GM18907 (cell line): ENCODE data around the gene HELZ.
"Not testable (repeated sequence)": the region's sequence is repeated elsewhere in the genome, so short reads cannot be mapped to it uniquely, and the experiment has no call there.

Experiments
- ATAC-seq: cut with Tn5 transposase; IDR thresholded peaks from one replicate; pipeline ENCODE4 v1.9.1; 2021; ENCODE audit warnings: mild to moderate bottlenecking, moderate library complexity; ENCODE audit not compliant: unreplicated experiment

The HELZ gene

DNA sequence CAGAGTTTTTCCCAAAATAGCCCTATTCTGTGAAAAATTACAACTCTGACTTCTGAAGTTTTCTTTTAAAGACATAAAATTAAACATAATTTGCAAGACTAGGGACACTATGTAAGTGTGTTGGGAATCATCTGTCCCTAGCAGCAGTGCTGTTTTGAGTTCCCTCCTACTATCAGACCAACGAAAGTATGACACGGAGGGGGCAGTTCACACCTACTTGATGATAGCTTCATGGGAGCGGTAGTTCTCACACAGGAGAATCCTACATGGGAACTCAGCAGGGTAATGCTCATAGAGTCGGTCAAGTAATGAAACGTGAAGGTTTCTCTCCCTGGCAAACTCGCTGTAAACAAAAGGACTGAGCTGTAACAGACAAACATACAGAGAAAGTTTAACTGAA is 96.6 kb downstream of the HELZ start:
- no peak for ATAC-seq

DNA sequence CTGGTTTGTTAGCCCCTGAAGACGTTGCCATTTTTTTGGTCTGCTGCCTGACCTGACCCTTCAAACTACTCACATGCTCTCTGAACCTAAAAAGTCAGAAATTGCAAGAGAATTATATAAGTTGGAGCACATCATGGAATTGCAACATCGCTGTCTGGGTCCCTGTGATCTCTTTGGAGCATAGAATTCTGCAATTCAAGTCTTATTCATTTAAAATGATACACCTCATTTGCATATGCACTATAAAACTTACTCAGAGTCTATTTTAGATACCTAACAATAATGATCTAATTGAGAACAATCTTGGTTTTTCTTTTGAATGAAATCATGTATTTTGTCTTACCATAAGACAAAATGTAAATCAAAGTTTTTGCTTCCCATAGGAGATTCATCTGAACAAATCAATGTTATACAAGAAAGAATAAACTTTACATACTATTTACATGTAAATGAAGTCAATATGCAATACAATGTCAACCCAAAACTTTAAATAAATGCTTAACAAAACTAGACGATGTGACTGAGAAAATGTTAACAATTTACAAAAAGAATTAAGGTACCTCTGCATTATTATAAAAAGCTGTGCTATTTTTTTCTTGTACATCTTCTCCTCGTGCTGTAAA is 99.7 kb downstream of the HELZ start:
- ATAC-seq: no peak

DNA sequence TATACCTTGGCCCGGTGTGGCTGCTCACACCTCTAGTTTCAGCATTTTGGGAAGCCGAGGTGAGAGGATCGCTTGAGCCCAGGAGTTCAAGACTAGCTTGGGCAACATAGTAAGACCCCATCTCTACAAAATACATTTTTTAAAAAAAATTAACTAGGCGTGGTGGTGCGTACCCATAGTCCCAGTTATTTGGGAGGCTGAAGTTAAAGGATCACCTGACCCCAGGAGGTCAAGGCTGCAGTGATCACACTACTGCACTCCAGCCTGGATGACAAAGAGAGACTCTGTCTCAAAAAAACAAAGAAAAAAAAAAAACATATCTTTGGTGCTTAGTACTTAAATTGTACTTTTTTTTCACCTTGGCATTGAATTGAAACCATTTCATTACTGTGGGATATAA is 101.7 kb downstream of the HELZ start:
- ATAC-seq: no peak

DNA sequence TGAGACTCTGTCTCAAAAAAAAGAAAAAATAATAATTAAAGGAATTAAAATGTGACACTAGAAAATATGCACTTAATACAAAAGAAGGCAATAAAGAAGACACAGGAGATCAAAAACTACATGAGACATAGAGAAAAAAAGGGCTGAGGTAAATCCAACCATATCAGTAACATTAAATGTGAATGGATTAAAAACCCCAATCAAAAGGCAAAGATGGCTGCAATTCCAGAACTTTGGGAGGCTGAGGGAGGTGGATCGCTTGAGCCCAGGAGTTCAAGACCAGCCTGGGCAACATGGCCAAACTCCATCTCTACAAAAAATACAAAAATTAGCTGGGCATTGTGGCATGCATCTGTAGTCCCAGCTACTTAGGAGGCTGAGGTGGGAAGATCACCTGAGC is 103.0 kb downstream of the HELZ start:
- ATAC-seq: not testable (repeated sequence)

DNA sequence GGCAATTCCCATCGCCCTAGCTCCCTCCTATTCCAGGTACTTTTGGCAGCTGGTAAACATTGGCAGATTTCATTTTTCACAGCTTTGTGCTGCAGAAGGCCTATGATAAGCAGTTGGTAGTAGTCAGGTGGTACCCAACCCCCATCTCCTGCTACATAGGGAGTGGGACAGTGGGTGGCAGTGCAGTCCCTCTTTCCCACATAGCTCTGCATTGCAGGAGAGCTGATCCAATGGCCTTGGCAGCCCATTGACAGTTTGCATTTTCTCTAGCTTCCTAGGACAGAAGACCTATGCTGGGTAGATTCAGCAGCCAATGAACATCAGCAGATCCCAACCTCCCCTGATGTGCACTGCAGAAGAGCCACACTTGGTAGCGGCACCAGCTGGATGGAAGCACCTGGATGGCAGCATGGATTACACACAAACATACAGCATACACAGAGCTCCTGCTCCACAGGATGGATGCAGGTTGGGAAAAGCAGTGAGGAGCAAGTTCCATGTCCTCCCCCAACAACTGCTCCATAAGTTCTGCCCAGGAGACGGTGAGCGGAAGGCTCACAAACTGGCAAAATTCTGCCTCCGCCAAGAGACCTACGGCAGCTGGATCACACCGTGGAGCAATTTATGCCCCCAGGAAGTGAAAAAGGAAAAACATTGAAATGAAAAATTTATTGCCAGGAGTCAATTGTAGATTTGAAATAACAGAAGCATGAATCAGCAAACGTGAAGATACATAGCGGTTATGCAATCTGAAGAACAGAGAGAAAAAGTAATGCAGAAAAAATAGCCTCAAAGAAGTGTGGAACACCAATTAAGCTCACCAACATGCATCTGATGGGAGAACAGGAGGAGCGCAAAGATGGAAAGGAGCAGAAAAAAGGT is 105.0 kb downstream of the HELZ start:
- no peak for ATAC-seq

DNA sequence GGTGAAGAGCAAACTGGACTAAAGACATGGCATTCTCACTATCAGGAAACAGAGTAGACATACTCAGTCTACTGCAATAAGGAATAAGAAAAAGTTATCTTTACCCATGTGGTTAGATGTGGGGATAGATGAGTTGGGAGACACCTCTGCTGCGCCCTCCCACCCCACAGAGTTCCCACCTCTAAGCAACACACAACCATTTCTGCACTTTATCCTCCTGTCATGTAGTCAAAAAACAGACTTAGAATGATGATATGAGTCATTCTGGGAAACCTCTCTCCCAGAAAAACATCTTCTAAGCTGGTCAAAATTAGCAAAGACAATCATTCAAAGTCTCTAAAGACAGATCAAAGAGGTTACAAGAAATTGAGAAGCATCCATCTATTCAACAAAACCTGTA is 105.7 kb downstream of the HELZ start:
- no peak for ATAC-seq

DNA sequence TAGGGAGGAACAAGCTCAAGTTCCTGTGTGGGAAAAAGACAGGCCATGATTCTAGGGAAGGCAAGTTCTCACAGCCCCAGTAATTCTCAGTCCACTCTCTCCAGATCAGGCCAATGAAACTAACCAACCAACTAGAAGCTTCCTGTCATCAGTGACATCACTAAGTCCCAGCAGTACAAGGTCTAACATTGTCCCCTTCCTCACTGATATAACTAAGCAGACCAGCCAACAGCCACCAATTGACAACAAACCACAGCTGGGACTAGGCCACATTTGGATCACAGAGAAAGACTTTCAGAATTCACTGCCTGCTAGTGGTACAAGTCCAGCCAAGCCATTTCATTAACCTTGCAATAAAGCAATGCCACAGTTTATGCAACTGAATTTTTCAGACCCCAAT is 106.6 kb downstream of the HELZ start:
- no peak for ATAC-seq

DNA sequence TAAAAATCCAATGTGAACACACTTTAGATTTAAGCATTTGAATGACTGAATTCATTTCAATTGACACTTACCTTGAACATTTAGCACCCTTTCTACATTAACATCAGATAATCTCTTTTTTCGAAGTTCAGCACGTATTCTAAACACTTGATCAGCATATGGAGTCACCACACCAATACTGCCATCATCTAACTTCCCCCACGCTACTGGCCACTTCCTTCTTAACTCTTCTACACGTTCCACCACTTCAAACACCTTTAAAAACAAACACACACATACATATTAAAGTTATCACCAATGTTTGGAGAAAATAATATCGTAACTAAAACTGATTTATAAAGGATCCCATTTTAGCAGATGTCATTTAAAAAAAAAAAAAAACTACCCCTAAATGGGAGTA is 107.1 kb downstream of the HELZ start:
- ATAC-seq: no peak

DNA sequence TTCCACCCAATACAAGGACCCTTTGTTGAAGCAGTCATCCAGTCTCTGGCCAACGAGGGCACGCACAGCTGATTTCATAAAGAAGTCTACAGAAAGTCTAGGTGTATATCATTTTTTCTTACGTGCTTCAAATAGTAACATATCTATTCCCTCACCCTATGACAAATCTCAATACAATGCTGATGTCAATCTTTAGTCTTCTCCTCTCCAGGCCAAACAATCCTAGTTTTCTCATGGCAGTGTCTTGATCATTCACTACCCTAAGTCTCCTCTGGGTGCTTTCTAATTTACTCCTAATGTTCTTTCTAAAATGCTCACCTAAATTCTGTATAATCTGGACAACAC is 108.0 kb downstream of the HELZ start:
- no peak for ATAC-seq

DNA sequence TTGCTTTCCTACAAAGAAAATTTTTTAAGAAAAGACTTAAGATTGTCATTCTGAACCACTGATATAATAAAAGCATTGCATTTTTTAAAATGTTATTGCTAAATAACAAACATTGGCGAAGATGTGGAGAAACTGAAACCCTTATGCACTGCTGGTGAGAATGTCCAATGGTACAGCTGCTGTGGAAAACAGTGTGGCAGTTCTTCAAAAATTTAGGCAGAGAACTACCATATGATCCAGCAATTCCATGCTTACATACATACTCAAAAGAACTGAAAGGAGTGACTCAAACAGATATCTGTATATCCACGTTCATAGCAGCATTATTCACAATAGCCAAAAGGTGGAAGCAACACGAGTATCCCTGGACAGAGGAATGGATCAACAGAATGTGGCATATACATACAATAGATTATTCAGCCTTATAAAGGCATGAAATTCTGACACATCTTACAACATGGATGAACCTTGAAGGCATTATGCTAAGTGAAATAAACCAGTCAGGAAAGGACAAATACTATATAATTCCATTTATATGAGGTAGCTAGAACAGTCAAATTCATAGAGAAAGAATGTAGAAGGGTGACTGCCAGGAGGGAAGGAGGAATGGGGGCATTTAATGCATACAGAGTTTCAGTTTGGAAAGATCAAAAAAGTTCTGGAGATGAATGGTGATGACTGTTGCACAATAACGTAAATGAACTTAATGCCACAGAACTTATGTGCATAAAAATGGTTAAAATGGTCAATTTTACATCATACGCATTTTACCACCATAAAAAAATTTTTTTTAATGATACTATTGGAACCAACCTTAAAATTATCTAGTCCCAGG is 108.6 kb downstream of the HELZ start:
- ATAC-seq: no peak

DNA sequence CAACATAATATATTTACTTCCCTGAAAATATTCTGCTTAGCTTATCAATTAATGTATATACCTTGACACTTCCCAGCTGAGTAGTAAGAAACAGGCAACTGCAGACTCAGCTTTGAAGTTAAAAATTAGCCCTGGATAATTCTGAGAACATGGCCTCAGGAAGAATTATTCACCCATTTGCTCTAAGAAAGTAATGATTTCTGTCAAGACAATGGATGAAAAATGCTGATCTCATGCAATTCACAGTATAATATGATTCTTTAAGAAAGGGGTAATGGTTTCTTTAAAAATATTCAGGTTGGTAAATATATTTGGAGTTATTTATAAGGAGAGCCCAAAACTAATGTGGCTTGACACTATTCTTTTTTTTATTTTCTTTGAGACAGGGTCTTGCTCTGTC is 111.8 kb downstream of the HELZ start:
- no peak for ATAC-seq

DNA sequence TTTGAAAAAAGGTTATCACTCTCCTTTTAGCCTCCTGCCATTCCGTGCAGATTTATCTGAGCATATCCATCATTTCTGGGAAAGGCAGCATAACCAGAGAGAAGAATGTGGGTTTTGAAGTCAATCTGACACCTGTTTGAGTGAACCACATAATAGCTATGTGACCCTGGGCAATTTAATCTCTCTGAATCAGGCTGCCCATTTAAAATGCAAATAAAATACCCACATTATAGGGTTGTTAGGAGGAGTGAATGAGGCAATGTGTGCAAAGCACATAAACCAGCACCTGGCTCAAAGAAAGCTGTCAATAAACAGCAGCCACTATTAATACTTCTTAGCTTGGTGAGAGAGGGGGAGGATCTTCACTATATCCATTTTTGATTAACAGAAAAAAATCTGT is 112.6 kb downstream of the HELZ start:
- no peak for ATAC-seq

DNA sequence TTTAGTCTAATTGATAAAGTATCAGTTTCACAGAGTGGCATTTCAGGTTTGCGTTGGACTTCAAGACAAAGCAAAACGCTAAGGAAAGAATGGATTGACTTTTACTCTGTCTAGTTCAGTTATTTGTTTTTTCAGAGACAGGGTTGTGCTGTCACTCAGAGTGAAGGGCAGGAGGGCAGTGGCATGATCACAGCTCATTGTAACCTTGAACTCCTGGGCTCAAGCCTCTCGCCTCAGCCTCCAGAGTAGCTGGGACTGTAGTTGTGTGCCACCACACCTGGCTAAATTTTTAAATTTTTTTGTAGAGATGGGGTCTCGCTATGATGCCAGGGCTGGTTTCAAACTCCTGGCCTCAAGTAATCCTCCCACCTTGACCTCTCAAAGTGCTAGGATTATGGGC is 114.2 kb downstream of the HELZ start:
- no peak for ATAC-seq

DNA sequence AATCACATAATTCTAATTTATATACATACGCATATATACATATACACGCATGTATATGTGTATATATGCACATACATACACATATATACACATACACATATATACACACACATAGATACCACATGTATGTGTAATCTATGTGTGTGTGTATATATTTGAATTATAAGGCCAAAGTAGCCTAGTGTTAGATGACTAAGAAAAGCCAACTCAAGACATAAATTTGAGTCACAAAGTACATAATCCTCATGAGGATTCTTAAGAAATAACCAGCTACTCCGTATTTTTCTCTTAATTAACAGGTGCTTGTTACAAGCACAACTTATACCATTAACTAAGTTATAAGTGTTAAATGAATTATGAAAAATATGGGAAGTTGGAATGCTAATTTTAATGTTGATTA is 115.7 kb downstream of the HELZ start:
- no peak for ATAC-seq

DNA sequence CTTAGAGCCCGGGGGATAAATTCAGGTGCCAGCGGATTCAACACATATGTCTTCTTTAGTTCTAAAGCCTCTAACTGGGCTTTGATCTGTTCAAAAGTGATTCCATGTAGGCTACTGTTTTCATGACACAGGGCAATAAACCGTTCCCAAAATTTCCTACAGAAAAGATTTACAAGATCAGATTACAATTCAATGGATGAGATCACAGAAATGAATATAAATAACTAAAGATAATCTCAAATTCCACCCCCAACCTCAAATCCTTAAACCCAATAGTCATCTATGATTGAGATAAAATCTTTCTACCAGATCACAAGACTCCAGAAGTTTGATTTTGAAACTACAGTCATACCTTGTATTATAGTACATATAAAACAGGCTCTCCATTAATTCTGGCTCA is 116.3 kb downstream of the HELZ start:
- no peak for ATAC-seq

DNA sequence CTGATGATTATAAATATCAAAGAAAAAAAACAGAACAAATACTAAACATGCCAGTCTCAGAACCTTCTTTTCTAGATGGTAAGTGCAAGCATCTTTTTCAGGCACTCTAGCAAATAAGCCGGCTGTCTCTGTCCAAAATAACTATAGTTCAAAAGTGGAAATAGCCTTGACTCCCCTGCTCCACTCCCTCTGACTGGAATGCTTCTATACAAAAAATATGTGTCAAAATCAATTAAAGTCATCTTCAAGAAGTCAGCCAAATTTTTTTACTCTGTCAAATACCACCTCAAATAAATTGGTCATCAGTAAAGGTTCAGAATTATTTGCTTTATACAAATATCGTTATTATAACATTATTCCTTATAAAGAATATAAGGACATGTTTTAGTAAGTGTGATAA is 117.1 kb downstream of the HELZ start:
- no peak for ATAC-seq

DNA sequence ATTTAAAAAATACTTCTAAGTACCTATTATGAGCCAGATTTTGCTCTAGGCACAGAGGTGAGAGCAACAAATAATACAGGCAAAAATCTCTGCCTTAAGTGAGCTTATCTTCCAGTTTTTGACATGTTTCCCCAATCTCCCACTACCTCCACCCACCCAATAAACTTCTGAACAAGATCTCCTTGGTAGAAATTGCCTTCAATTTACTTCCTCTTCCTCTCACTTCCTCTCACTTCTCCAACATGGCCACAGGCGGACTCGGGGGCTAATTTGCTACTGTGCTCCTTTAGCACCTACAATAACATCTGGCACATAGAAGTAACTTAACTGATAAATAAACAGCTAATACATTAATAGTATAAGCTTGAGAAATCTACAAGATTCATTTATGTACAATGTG is 118.0 kb downstream of the HELZ start:
- ATAC-seq: no peak

DNA sequence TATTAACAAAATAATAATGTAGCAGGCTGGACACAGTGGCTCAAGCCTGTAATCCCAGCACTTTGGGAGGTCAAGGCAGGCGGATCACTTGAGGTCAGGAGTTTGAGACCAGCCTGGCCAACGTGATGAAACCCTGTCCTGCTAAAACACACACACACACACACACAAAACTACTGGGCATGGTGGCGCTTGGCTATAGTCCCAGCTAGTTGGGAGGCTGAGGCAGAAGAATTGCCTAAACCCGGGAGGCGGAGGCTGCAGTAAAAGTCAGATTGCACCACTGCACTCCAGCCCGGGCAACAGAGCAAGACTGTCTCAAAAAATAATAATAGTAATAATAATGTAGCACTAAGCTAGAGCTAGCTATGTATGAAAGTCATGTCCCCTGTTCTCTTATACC is 118.5 kb downstream of the HELZ start:
- not testable (repeated sequence) for ATAC-seq

DNA sequence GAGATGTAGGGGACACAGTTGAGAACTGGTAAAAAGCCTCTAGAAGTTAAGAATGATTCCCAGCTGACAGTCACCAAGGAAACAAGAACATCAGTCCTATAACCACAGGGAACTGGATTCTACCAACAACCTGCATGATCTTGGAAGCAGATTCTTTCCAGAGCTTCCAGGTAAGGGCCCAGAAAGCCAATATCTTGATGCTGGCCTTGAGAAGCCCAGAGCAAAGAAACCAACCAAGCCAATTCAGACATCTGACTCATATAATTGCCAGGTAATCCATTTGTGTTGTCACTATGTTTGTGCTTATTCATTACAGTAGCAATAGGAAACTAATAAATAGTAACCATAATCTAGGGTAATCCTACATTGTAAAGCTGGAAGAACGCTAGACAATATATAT is 119.1 kb downstream of the HELZ start:
- no peak for ATAC-seq

DNA sequence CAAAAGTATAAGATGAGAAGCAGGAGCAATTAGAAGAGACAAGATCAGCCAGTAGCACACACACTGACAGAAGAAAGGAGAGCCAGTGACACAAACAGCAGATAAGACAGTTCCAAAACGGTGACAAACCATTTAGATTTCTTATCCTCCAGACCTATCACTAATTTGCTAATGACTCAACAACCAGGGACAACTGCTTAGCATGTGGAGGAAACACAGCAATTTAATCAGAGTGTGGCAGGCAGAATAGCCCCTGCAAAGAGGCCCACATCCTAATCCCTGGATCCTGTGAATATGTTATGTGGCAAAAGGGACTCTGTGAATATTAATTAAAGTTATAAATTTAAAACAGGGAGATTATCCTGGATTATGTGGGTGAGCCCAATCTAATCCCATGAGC is 119.6 kb downstream of the HELZ start:
- no peak for ATAC-seq

DNA sequence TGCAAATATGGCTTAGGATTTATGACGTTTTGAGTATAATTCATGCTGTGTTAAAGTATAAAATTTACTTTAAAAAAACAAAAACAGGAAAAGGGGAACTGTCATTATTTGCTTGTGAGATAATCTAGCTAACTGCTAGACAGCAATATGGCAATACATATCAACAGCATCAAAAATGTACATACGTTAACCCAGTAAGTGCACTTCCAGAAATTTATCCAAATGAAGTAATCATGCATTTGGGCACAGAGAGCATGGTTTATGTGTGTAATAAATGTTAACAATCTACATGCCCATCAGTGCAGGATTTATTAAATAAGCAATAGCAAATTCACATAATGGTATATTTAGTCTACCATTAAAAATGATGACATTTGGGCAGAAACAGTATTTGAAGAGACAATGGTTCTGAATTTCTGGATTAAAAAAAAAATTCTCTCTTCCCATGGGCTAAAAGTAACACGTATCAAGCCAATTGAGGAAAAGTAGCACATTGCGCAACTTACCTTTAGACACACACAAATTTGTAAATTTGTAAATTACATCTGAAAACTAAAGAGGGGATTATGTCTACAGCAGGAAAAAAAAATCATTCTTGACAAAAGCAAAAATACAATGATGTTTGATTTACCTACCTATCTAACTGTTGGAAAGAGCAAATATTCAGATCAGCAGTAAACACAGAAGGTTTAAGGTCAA is 120.4 kb downstream of the HELZ start:
- no peak for ATAC-seq
